LHCN-M2 (cell line): ENCODE measurements around the gene INO80D. TPM values are rescaled to one million over a fixed set of nuclear protein-coding genes. Genes with fewer than 3 reads are reported as not detected.
"Not testable (repeated sequence)": the region's sequence is repeated elsewhere in the genome, so short reads cannot be mapped to it uniquely, and the experiment has no call there.

ENCODE experiments used
- DNase-seq: peaks from one replicate; pipeline ENCODE4 v3.0.0-alpha.2; 2012; ENCODE audit warnings: low read depth
- total RNA-seq: library from RNA; depleted of rRNA; stranded (reverse); fragments of >200 nt; gene quantifications from 2 replicates; pipeline ENCODE4 v1.2.3, GENCODE V29; 2014

Gene INO80D
- total RNA-seq, 1 experiment from 2014 or later, result 6.3 TPM

- DNase-seq, result no peak
Observed at GRCh38 chr2:206028101-206028500, 57.9 kb downstream of the INO80D start.

DNA sequence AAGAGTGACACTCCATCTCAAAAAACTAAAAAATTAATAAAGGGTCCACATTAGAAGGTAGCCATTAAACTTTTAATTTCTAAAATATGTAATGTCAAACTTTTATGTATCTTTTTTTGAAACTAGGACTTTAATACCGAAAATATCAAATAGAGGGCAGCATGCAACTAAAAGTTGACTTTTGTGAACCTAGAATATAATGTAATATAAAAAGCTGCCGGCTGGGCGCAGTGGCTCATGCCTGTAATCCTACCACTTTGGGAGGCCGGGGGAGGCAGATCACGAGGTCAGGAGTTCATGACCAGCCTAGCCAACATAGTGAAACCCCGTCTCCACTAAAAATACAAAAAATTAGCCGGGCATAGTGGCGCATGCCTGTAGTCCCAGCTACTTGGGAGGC lies 62.8 kb downstream of the INO80D start:
- peak; percentile 29 for DNase-seq

GRCh38 chr2:206020171-206020570 lies 65.8 kb downstream of the INO80D start:
- DNase-seq, result no peak

- DNase-seq, result not testable (repeated sequence)
Observed at GRCh38 chr2:206015746-206016145, 70.2 kb downstream of the INO80D start.

GRCh38 chr2:206011795-206012194 lies 74.2 kb downstream of the INO80D start:
- DNase-seq, result peak; percentile 11

GRCh38 chr2:206011018-206011614 lies 74.9 kb downstream of the INO80D start:
- no peak for DNase-seq

- DNase-seq, result peak; percentile 10
Observed at GRCh38 chr2:206004004-206004693, 81.8 kb downstream of the INO80D start.

DNA sequence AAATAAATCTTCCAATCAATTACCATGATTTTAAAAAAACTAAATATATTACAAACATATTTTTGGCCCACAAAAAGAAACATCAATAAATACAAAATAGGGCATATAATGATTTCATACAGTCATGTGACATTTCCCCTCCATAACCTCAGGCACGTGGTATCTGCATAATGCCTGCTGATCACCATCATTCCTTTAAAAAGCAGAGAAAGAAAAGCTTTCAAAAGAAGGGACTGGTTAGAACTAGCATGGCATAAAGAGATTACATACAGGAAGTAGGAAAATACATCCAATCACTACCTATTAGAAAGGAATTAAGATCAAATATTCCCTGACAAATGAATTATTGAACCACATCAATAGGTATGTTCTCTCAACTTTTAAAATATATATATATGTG lies 83.5 kb downstream of the INO80D start:
- no peak for DNase-seq

GRCh38 chr2:206001912-206002311 lies 84.1 kb downstream of the INO80D start:
- DNase-seq, result no peak

DNA sequence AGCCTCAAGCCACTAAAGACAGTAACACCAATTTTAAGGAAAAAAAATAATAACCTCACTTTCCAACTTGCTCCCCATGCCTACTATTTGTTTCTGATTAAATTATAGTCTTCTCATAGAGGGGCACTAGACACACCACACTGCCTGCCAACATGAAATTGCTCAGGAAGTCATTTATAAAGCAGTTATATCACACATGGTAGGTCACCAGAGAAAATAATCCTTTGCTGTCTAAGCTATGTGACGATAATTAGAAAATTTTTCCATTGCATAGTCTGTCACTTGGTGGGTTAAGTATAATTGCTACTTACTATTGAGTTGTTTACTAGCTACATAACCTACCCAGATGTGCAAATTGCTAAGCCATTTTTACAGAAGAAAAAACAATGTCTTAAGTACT lies 85.2 kb downstream of the INO80D start:
- no peak for DNase-seq

DNA sequence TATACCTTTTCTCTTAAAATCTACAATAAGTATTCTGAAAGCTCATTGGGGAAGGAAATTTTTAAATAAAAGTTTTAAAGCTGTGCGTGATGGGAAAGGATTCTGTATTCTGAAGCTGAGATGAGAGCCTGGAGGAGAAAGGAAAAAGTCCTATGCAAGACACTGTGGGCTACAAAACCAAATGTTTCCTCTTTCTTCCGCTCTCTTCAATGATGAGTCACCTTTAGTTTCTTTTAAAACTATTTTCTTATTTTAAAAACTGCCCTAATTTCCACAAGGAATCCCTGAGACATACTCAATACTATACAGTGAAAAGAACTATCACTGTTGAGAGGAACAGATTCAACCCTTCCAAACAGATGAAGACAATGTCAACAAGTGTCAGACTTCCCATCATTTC lies 87.4 kb downstream of the INO80D start:
- no peak for DNase-seq

DNA sequence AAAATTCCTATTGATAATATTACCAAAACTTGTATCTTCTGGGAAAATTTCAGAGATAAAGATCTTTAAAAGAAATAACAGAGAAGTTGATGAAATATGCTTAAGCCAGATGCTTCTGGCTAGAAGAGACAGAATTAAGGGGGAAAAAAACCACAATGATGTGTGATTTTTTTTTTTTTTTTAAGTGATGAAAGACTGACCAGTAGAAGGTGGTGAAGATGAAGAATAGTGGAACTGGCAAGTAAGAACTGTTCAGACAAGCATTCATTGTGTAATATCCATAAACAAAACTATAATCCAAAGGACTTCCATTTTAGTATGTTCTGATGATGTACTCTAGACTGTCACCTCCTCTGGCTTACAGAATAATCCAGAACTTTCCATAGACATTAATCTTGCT lies 89.8 kb downstream of the INO80D start:
- DNase-seq, result no peak

- DNase-seq, result no peak
Observed at GRCh38 chr2:205995260-205995659, 90.7 kb downstream of the INO80D start.

GRCh38 chr2:205994344-205994743 lies 91.6 kb downstream of the INO80D start:
- DNase-seq, result no peak

DNA sequence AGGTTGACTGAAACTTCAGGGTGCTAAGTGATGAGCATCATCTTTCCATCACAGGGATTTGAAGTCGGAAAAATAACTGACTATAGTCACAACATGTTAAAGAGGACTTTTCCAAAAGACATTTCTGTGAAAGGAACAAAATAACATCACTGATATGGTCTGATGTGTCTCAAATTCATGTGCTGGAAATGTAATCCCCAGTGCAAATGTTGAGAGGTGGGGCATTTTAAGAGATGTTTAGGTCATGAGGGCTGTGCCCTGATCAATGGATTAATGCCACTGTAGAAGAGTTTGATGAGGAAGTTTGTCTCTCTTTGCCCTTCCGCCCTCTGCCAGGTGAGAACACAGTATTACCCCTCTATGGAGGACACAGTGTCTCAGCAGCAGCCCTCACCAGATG lies 95.9 kb downstream of the INO80D start:
- no peak for DNase-seq

DNA sequence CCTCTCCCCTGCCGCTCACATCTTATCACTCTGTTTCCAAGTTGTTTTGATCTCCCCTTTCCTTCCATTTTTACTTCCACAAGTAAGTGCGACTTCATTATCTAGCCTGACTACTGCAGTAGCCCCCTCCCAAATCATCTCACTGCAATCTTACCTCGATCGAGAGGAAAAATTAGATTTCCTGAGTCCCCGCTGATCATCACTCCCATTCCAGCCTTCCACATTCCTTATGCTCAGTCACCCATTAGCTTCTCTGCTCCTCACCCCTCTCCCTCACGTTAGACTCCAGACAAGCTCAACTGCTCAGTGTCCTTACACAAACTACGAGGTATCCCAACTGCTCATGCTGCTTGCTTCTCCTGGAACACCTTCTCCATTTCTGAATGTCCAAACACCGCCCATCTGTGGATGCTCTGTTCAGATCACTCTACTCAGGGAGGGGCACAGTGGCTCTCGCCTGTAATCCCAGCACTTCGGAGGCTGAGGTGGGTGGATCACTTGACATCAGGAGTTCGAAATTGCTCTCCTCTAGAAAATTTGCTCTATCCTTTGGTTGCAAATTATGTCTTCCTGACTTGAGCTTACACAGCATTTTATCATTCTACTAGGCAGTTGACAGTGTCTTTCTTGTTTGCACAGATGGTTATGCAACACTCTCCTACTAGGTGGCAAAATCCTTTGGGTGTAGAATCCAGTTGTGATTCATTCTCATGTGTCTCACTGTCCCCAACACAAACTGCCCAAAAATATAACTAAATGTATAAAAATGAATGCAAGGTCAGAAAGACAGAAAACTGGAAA lies 96.5 kb downstream of the INO80D start:
- peak; percentile 13 for DNase-seq

GRCh38 chr2:205988681-205989080 lies 97.3 kb downstream of the INO80D start:
- not testable (repeated sequence) for DNase-seq

DNA sequence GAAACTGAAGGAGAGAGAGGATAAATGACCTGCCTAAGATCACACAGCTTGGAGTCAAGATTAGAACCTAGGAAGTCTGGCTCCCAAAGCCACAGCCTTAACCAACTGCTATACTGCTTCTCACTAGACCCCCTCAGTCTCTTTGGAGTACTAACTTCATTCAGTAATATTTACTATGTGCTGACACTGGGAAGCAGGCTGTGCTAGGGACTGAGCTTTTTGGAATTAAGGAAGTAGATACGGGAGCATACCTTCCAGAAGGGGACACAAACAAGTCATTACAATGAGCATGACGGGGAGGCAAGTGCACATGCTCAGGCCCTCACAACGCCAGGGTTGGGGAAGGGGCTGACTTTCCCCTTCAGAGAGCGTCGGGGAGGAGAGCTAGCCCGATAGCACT lies 97.7 kb downstream of the INO80D start:
- no peak for DNase-seq

GRCh38 chr2:205986334-205986733 lies 99.6 kb downstream of the INO80D start:
- DNase-seq, result not testable (repeated sequence)

DNA sequence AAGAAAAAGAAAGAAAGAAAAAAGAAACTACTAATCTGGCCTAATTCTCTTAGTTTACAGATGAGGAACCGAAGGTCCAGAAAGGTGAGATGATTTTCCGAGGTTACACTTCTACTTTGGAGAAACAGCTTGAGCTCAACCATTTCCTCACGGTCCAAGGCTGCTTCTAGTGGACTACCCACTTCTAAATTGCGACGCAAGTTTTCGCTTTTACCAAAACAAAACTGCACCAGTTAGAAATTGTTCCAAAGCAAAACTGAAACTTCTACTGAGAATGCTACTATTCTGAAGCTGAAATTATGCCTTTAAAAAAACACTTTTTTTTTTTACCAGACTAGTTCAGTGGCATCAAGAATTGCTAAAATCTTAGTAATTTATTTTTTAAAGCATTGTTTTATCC lies 101.6 kb downstream of the INO80D start:
- DNase-seq, result no peak

GRCh38 chr2:205982776-205983327 lies 103.1 kb downstream of the INO80D start:
- DNase-seq, result no peak

DNA sequence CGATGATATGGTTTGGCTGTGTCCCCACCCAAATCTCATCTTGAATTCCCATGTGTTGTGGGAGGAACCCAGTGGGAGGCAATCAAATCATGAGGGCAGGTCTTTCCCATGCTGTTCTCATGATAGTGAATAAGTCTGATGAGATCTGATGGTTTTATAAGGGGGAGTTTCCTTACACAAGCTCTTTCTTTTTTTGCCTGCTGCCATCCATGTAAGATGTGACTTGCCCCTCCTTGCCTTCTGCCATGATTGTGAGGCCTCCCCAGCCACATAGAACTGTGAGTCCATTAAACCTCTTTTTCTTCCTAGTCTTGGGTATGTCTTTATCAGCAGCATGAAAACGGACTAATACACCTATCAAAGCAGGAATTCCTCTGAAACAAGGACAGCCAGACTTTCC lies 107.2 kb downstream of the INO80D start:
- DNase-seq, result not testable (repeated sequence)
